Measurements from ENCODE around the gene DNAH3.

The DNAH3 gene

DNA sequence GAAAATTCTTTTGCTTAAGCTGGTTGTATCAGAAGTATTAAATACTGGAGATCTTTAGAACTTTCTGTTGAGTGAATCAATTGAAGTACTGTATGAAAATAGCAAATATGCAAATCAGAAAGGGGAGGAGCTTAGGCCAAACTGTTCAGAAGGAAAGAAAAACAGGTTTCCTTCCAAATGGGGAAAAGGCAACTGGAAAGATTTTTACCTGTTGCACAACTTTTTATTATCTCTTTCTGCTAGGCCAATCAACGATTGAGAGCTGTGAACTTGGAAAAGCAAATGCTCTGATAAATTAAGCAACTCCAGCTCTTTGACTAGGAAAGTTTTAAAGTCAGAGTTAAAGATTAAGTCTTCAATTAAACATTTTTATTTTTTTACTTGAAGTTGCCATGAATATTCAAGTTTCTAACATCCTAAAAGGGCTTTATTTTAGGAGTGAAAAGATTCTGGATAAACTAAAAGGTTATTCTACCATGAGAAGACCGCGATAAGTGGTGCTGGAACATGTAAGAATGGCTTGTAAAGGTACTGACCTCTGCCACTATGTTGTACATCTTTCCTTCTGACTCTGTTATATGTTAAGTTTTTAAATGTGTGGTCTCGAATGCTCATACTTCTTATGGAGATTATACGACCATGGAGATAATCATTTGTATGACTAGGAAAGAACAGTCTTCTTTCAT, 266.9 kb downstream of the DNAH3 start:
- DNase-seq (ENCODE audit: low read depth in 2 of 2), result no peak

Data from stimulated activated CD8-positive, alpha-beta memory T cell treated with anti-CD3 and anti-CD28 coated beads, Interleukin-2, amount 100 ng/mL, for 48 hours (primary cell).